ENCODE results near the gene HSPA12A. TPM values are rescaled to one million over a fixed set of nuclear protein-coding genes. Genes with fewer than 3 reads are reported as not detected.

The HSPA12A gene
- total RNA-seq, 1 experiment from 2014 or later: 0.92 TPM

DNA sequence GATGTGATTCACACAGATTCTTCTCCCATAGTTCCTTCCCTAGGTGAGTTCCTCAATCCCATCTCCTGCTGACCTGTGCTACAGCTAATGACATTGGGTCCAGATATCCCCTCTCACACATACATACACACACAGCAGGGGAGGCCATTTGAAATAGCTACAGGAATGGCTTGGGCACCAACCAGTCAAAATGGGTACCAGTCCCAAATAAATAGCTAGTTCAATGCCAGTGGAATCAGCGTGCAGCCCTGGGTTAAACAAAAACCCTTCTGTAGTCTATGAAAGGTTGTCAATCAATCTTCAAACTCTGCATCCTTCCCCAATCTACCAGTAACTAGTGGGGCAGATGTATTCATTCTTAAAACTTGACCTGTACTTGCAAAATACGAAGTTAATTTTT lies 112.3 kb downstream of the HSPA12A start:
- DNase-seq (ENCODE audit: low spot score): no peak

- no peak for DNase-seq (ENCODE audit: low spot score)
Measured at GRCh38 chr10:116629340-116629739, 113.0 kb downstream of the HSPA12A start.

DNA sequence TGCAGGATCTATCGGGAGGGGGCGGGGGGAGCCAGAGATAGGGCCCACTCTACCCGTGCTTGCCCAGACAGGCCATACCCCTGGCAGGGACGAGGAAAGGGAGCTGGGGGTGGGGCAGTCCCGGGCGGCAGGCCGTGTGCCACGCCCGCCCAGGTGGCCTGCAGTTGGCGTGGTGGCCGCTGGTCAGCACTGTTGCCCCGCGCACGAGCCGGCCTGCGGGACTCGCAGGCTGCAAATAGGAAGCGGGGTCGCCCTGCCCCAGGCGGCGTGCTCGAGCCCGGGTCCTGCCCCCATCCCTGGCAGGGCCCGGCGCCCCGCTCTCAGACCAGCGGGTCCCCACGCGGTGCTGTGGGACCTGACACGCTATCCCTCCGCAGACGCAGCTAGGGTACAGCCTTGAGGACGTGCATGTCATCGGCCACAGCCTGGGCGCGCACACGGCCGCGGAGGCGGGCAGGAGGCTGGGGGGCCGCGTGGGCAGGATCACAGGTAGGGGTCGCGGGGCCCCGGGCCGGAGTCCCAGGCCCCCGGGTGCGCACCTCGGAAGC lies 114.9 kb downstream of the HSPA12A start:
- DNase-seq (ENCODE audit: low spot score): no peak

DNA sequence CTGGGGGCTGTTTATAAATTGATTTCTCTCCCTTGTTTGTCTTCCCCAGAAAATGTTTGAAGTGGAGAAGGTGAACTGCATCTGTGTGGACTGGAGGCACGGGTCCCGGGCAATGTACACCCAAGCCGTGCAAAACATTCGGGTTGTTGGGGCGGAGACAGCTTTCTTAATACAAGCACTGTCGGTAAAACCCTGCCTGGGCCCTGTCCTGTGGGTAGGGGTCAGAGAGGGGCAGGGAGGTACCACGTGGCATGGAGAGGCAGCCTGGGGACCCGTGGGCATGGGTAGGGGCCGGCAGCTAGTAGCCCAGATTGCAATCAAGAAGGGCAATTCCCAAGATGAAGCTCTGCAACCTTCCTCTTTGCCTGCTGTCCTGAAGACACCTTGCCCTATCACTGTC lies 115.6 kb downstream of the HSPA12A start:
- DNase-seq (ENCODE audit: low spot score): no peak

DNA sequence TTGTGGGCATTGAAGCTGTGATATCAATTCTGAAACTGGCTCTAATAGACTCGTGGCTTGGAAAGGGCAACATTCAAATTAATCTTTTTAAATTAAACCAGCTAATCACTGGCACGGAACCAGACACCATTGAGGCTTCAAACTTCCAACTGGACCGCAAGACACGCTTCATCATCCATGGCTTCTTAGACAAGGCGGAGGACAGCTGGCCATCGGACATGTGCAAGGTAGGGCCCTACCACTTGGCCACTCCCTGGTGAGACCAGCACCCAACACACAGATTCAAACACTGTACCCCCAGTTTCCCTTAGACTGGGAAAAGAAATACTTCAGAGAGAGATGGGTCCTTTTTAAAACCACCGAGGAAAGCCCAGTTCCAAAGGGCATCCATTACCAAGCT lies 116.5 kb downstream of the HSPA12A start:
- DNase-seq (ENCODE audit: low spot score): no peak

DNA sequence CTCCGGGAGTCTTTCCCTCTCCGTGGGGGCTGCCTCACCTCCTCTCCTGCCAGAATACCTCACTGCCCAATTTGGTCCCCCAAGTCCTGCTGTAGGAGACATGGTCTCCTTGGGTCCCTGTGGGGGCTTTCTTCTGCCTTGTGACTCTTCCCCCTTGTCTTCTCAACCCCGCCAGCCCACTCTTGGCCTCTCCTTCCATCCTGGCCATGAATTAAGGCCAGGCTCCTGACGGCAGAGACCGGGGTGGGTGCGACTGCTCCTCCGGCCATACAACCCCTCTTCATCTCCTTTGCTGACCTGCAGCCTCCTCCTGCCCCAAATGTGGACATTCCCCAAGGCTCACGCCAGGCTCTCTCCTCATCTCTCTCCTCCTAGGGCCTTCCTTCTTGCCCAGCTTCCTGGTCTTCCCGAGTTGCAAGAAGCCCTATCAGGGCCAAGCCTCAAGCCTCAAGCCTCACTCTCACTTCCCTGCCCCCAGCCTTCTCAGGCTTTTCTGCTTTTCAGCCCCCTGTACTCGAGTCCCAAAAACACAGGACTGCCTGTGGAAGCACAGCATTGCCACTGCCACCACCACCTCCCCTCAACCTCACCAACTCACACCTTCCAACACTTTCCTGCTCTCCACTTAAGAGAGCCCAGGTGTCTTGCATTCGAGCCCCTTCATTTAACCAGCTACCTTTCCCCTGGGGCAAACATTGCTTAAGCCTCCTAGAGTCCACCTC lies 120.3 kb downstream of the HSPA12A start:
- no peak for DNase-seq (ENCODE audit: low spot score)

DNA sequence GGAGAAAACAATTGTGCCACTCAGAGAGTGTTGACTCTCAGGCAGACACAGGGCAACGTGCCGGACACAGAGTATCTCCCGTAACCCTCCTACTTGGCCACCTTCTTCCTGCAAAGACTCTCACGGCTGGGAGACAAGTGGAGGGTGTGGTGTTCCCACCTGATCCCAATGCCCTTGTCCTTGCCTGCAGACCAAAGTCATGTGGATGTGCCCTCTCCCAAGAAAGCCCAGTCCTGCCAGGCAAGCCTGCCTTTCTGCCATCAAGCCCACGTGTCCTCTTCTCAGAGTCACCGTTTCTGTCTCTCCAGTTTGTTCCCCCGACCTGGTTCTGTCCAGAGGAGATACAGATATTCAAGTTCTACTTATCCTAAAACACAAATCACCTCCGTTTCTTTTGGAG lies 120.9 kb downstream of the HSPA12A start:
- DNase-seq (ENCODE audit: low spot score): no peak

Other genes starting within 250 kb of the HSPA12A start
- gene PNLIP, start 196.6 kb downstream of the HSPA12A start, total RNA-seq (2014; rRNA removed; shearing (Covaris generic)): not detected in 2 replicates
- gene PNLIPRP1, start 151.6 kb downstream of the HSPA12A start, total RNA-seq (2014; rRNA removed; shearing (Covaris generic)): not detected in 2 replicates
- not detected in 2 replicates for gene PNLIPRP2, start 121.6 kb downstream of the HSPA12A start, total RNA-seq (2014; rRNA removed; shearing (Covaris generic))
- gene ENO4, start 106.9 kb upstream of the HSPA12A start, total RNA-seq (2014; rRNA removed; shearing (Covaris generic)): 0.13 TPM in 1 of 2 replicates, not detected in the other

Data from HT-29 (cell line).